HEK293 (cell line): ENCODE data around the gene MED15.

Experiments used
- CTCF ChIA-PET: fragments of 350-600 bp; formaldehyde crosslinking; extraction: SDS; loops from one replicate; lab custom pipeline; 2021; ENCODE audit warnings: antibody characterized with exemption; lab: Yijun Ruan, JAX
- POLR2A ChIA-PET: fragments of 300-600 bp; formaldehyde crosslinking; extraction: SDS; loops from one replicate; lab custom pipeline; 2020; ENCODE audit warnings: antibody characterized with exemption, inconsistent platforms; lab: Yijun Ruan, JAX
- H3K27ac ChIP-seq: fragments of 200-500 bp; sonication (Bioruptor generic); 2 replicates; pipeline ENCODE4 v1.5.1; 2014; ENCODE audit warnings: low read depth, low read length, control low read depth, inconsistent platforms; ENCODE audit errors: extremely low read depth
- H3K36me3 ChIP-seq, 2 experiments: fragments of 200-500 bp in 1 of 2; sonication (Bioruptor generic) in 1 of 2; 1 replicate in 1 of 2; 2 replicates in 1 of 2; pipeline ENCODE4 v1.5.1; 2014 to 2017; ENCODE audit warnings: inconsistent platforms in 2 of 2, low read length in 2 of 2; ENCODE audit not compliant: control insufficient read depth in 2 of 2, insufficient read depth in 1 of 2
- H3K4me1 ChIP-seq: fragments of 200-500 bp; sonication (Bioruptor generic); 2 replicates; pipeline ENCODE4 v1.5.1; 2014; ENCODE audit warnings: mild to moderate bottlenecking, low read length, inconsistent platforms; ENCODE audit not compliant: control insufficient read depth, insufficient read depth
- H3K4me3 ChIP-seq: 2 replicates; pipeline ENCODE4 v1.5.1; 2011; ENCODE audit warnings: low read depth, mild to moderate bottlenecking, control low read depth, low read length, moderate library complexity
- H3K9me3 ChIP-seq: fragments of 200-500 bp; sonication (Bioruptor generic); 2 replicates; pipeline ENCODE4 v1.5.1; 2014; ENCODE audit warnings: low read depth, low read length, inconsistent platforms; ENCODE audit not compliant: control insufficient read depth, insufficient read depth
- AEBP2 ChIP-seq: fragments of 450-650 bp; formaldehyde crosslinking; IDR thresholded peaks from 2 replicates; pipeline ENCODE4 v1.5.1; 2016; ENCODE audit warnings: missing biosample characterization, missing genetic modification characterization, borderline replicate concordance
- CTCF ChIP-seq: fragments of 450-650 bp; formaldehyde crosslinking; IDR thresholded peaks from 2 replicates; pipeline ENCODE4 v1.5.1; 2016; ENCODE audit warnings: missing biosample characterization, missing genetic modification characterization
- HOXC10 ChIP-seq: sonication (generic); formaldehyde crosslinking; IDR thresholded peaks from 2 replicates; pipeline ENCODE4 v1.8.1; 2023; ENCODE audit warnings: mild to moderate bottlenecking, missing genetic modification reagents
- RBAK ChIP-seq: fragments of 450-650 bp; formaldehyde crosslinking; IDR thresholded peaks from 2 replicates; pipeline ENCODE4 v1.5.1; 2016; ENCODE audit warnings: missing biosample characterization, missing genetic modification characterization
- ZBTB49 ChIP-seq: fragments of 450-650 bp; formaldehyde crosslinking; IDR thresholded peaks from 2 replicates; pipeline ENCODE4 v1.5.1; 2016; ENCODE audit warnings: missing biosample characterization, missing genetic modification characterization, low read depth
- ZNF10 ChIP-seq: fragments of 450-650 bp; formaldehyde crosslinking; IDR thresholded peaks from 2 replicates; pipeline ENCODE4 v1.5.1; 2017; ENCODE audit warnings: missing biosample characterization, missing genetic modification characterization
- ZNF140 ChIP-seq: fragments of 450-650 bp; formaldehyde crosslinking; IDR thresholded peaks from 2 replicates; pipeline ENCODE4 v1.5.1; 2016; ENCODE audit warnings: missing biosample characterization, missing genetic modification characterization
- ZNF148 ChIP-seq: fragments of 450-650 bp; formaldehyde crosslinking; IDR thresholded peaks from 2 replicates; pipeline ENCODE4 v1.5.0; 2017; ENCODE audit warnings: missing biosample characterization, missing genetic modification characterization, borderline replicate concordance
- ZNF248 ChIP-seq: fragments of 450-650 bp; formaldehyde crosslinking; IDR thresholded peaks from 2 replicates; pipeline ENCODE4 v1.5.1; 2017; ENCODE audit warnings: missing biosample characterization, missing genetic modification characterization
- ZNF266 ChIP-seq: fragments of 450-650 bp; formaldehyde crosslinking; IDR thresholded peaks from 2 replicates; pipeline ENCODE4 v1.5.1; 2016; ENCODE audit warnings: missing biosample characterization, missing genetic modification characterization, low read depth
- ZNF362 ChIP-seq: fragments of 450-650 bp; formaldehyde crosslinking; IDR thresholded peaks from 2 replicates; pipeline ENCODE4 v1.5.1; 2016; ENCODE audit warnings: missing biosample characterization, missing genetic modification characterization
- ZNF426 ChIP-seq: fragments of 450-650 bp; formaldehyde crosslinking; IDR thresholded peaks from 2 replicates; pipeline ENCODE4 v1.5.1; 2017; ENCODE audit warnings: missing biosample characterization, missing genetic modification characterization, mild to moderate bottlenecking, inconsistent platforms, moderate library complexity
- ZNF433 ChIP-seq: fragments of 450-650 bp; formaldehyde crosslinking; IDR thresholded peaks from 2 replicates; pipeline ENCODE4 v1.5.1; 2016; ENCODE audit warnings: missing biosample characterization, missing genetic modification characterization, low read depth
- ZNF473 ChIP-seq: fragments of 450-650 bp; formaldehyde crosslinking; IDR thresholded peaks from 2 replicates; pipeline ENCODE4 v1.5.1; 2017; ENCODE audit warnings: missing biosample characterization, missing genetic modification characterization
- ZNF513 ChIP-seq: fragments of 450-650 bp; IDR thresholded peaks from 2 replicates; pipeline ENCODE4 v1.5.1; 2018; ENCODE audit warnings: missing biosample characterization, missing genetic modification characterization
- ZNF521 ChIP-seq: fragments of 450-650 bp; formaldehyde crosslinking; IDR thresholded peaks from 2 replicates; pipeline ENCODE4 v1.5.1; 2017; ENCODE audit warnings: missing biosample characterization, mild to moderate bottlenecking, missing genetic modification characterization
- ZNF571 ChIP-seq: fragments of 450-650 bp; formaldehyde crosslinking; IDR thresholded peaks from 2 replicates; pipeline ENCODE4 v1.5.0; 2017; ENCODE audit warnings: missing biosample characterization, missing genetic modification characterization
- ZNF621 ChIP-seq: fragments of 450-650 bp; formaldehyde crosslinking; IDR thresholded peaks from 2 replicates; pipeline ENCODE4 v1.5.1; 2017; ENCODE audit warnings: missing biosample characterization, missing genetic modification characterization
- ZNF701 ChIP-seq: fragments of 450-650 bp; formaldehyde crosslinking; IDR thresholded peaks from 2 replicates; pipeline ENCODE4 v1.5.1; 2016; ENCODE audit warnings: missing biosample characterization, missing genetic modification characterization
- ZNF776 ChIP-seq: fragments of 450-650 bp; formaldehyde crosslinking; IDR thresholded peaks from 2 replicates; pipeline ENCODE4 v1.5.0; 2017; ENCODE audit warnings: missing biosample characterization, missing genetic modification characterization, borderline replicate concordance

MED15 gene

GRCh38 chr22:20459152-20459542, 48.3 kb upstream of the MED15 start (continued):
- TF ChIP-seq RBAK (tag by site-specific recombination) (no peak), ZNF10 (tag by site-specific recombination) (no peak), ZNF521 (no peak), ZNF266 (tag by site-specific recombination) (no peak), ZNF776 (tag by site-specific recombination) (no peak), ZNF362 (tag by site-specific recombination) (no peak), ZBTB49 (tag by site-specific recombination) (no peak)

GRCh38 chr22:20459862-20460261, 47.5 kb upstream of the MED15 start:
- peaks cover 0 to 81% of the 10 kb centered on the region in 2 experiments; a peak in 2 of 3 replicates for H3K36me3 ChIP-seq
- H3K4me3 ChIP-seq = no peak overlapping the region
- H3K27ac ChIP-seq = no peak overlapping the region
- ChIA-PET POLR2A (no interaction called here), CTCF (interaction anchor here (3.1 kb wide), 1 partner anchor 42 kb away, joined by 24 read pairs; no protein-coding TSS in a partner anchor)
- no peaks in the 10 kb centered on the region for H3K9me3 ChIP-seq
- TF ChIP-seq ZNF248 (tag by site-specific recombination) (no peak), ZNF148 (tag by site-specific recombination) (no peak), ZNF571 (no peak), ZNF140 (tag by site-specific recombination) (no peak), HOXC10 (CRISPR knock-in tag) (no peak), ZNF433 (tag by site-specific recombination) (no peak), ZNF701 (tag by site-specific recombination) (no peak), ZNF426 (no peak), ZNF473 (no peak), AEBP2 (tag by site-specific recombination) (no peak), ZNF513 (tag by site-specific recombination) (no peak), ZNF621 (tag by site-specific recombination) (no peak), CTCF (no peak)
- no peaks in the 10 kb centered on the region for H3K4me1 ChIP-seq
